NT2/D1 (cell line): ENCODE measurements around the gene MMS19.

ENCODE experiments used
- YY1 ChIP-seq: IDR thresholded peaks from 2 replicates; pipeline ENCODE4 v1.6.1; 2011; ENCODE audit not compliant: insufficient read length, insufficient read depth
- ZNF274 ChIP-seq: IDR thresholded peaks from 2 replicates; pipeline ENCODE4 v1.6.1; 2011; ENCODE audit warnings: mild to moderate bottlenecking, low read depth, low read length

- no peak for TF ChIP-seq YY1
- no peak for TF ChIP-seq ZNF274
Observed at GRCh38 chr10:97459111-97459510, 39.1 kb downstream of the MMS19 start.
